Putamen (tissue), 1 donor: ENCODE data around the gene COP1.

Source experiments
- DNase-seq: peaks from one replicate; pipeline ENCODE4 v3.0.0-alpha.2; 2016; ENCODE audit warnings: low spot score

Gene COP1

GRCh38 chr1:175963740-175964139 is 243.3 kb downstream of the COP1 start:
- DNase-seq, result no peak

- DNase-seq, result no peak
Observed at GRCh38 chr1:175960169-175960568, 246.9 kb downstream of the COP1 start.

- no peak for DNase-seq
Observed at GRCh38 chr1:175951627-175952026, 255.5 kb downstream of the COP1 start.

GRCh38 chr1:175947771-175948170 is 259.3 kb downstream of the COP1 start:
- DNase-seq, result no peak

GRCh38 chr1:175944591-175944990 is 262.5 kb downstream of the COP1 start:
- DNase-seq, result no peak

- no peak for DNase-seq
Observed at GRCh38 chr1:175941164-175941563, 265.9 kb downstream of the COP1 start.

GRCh38 chr1:175936736-175937135 is 270.4 kb downstream of the COP1 start:
- DNase-seq, result no peak

GRCh38 chr1:175935566-175936115 is 271.4 kb downstream of the COP1 start:
- DNase-seq, result no peak

- no peak for DNase-seq
Observed at GRCh38 chr1:175935166-175935565, 271.9 kb downstream of the COP1 start.

- DNase-seq, result peak; percentile 0
Observed at GRCh38 chr1:175933801-175934200, 273.3 kb downstream of the COP1 start.

- DNase-seq, result no peak
Observed at GRCh38 chr1:175927944-175928343, 279.1 kb downstream of the COP1 start.

- no peak for DNase-seq
Observed at GRCh38 chr1:175922254-175922881, 284.7 kb downstream of the COP1 start.

GRCh38 chr1:175920381-175920780 is 286.7 kb downstream of the COP1 start:
- no peak for DNase-seq

GRCh38 chr1:175919001-175919400 is 288.1 kb downstream of the COP1 start:
- no peak for DNase-seq

- no peak for DNase-seq
Observed at GRCh38 chr1:175918364-175918801, 288.7 kb downstream of the COP1 start.

GRCh38 chr1:175914115-175914514 is 293.0 kb downstream of the COP1 start:
- DNase-seq, result no peak

GRCh38 chr1:175911138-175911537 is 295.9 kb downstream of the COP1 start:
- DNase-seq, result no peak

GRCh38 chr1:175906370-175906769 is 300.7 kb downstream of the COP1 start:
- DNase-seq, result no peak

GRCh38 chr1:175904808-175905207 is 302.3 kb downstream of the COP1 start:
- no peak for DNase-seq

GRCh38 chr1:175902281-175902680 is 304.8 kb downstream of the COP1 start:
- no peak for DNase-seq

GRCh38 chr1:175901076-175901836 is 305.8 kb downstream of the COP1 start:
- no peak for DNase-seq

GRCh38 chr1:175900171-175900570 is 306.9 kb downstream of the COP1 start:
- no peak for DNase-seq

- no peak for DNase-seq
Observed at GRCh38 chr1:175895966-175896365, 311.1 kb downstream of the COP1 start.
